IMR-90 (cell line): ENCODE results near the gene CHD6. TPM values are rescaled to one million over a fixed set of nuclear protein-coding genes. Genes with fewer than 3 reads are reported as not detected.

Experiments
- ATAC-seq: fragments of 200-7000 bp; cut with Tn5 transposase; 2 replicates; pipeline ENCODE4 v1.9.1; 2020; ENCODE audit warnings: low read depth, mild to moderate bottlenecking, moderate library complexity
- BruUV-seq: library from RNA; stranded (reverse); fragments of 400-500 nt; replicated peaks from 2 replicates; lab custom pipeline; 2021; lab: Mats Ljungman, UMichigan
- CTCF ChIA-PET: fragments of 300-600 bp; formaldehyde crosslinking; extraction: SDS; loops from one replicate; lab custom pipeline; 2021; ENCODE audit warnings: antibody characterized with exemption; lab: Yijun Ruan, JAX
- POLR2A ChIA-PET: fragments of 300-600 bp; sonication (Branson Sonifier 250); formaldehyde crosslinking; loops from one replicate; lab custom pipeline; 2022; ENCODE audit warnings: antibody characterized with exemption; ENCODE audit not compliant: unreplicated experiment; lab: Charles Lee
- DNase-seq: peaks from one replicate; pipeline ENCODE4 v3.0.0; 2013
- H2AFZ ChIP-seq: replicated peaks from 2 replicates; pipeline ENCODE3; 2013; ENCODE audit warnings: low read length, mild to moderate bottlenecking; ENCODE audit not compliant: poor library complexity
- H2AK5ac ChIP-seq: 2 replicates; pipeline ENCODE4 v1.6.1; 2013; ENCODE audit warnings: low read depth, low read length, inconsistent platforms
- H2AK9ac ChIP-seq: replicated peaks from 2 replicates; pipeline ENCODE3; 2013; ENCODE audit warnings: mild to moderate bottlenecking, low read depth, low read length, moderate library complexity; ENCODE audit not compliant: poor library complexity
- H2BK120ac ChIP-seq: 2 replicates; pipeline ENCODE4 v1.6.1; 2013; ENCODE audit warnings: low read depth, low read length, inconsistent platforms
- H2BK15ac ChIP-seq: 3 replicates; pipeline ENCODE4 v1.6.1; 2013; ENCODE audit warnings: low read depth, low read length, inconsistent platforms
- H2BK20ac ChIP-seq: 2 replicates; pipeline ENCODE4 v1.6.1; 2013; ENCODE audit warnings: low read depth, mild to moderate bottlenecking, inconsistent platforms, low read length, moderate library complexity
- H2BK5ac ChIP-seq: 2 replicates; pipeline ENCODE4 v1.6.1; 2013; ENCODE audit warnings: mild to moderate bottlenecking, low read depth, low read length, inconsistent platforms; ENCODE audit not compliant: poor library complexity, severe bottlenecking
- H3K14ac ChIP-seq: replicated peaks from 2 replicates; pipeline ENCODE4 v1.6.1; 2013; ENCODE audit warnings: low read depth, low read length, inconsistent platforms
- H3K18ac ChIP-seq: 2 replicates; pipeline ENCODE4 v1.6.1; 2013; ENCODE audit warnings: low read depth, low read length, control low read depth
- H3K23ac ChIP-seq: 2 replicates; pipeline ENCODE4 v1.6.1; 2013; ENCODE audit warnings: low read depth, low read length, inconsistent platforms
- H3K27ac ChIP-seq: 2 replicates; pipeline ENCODE4 v1.5.1; 2013; ENCODE audit warnings: mild to moderate bottlenecking, control low read depth, low read length; ENCODE audit not compliant: insufficient read depth
- H3K27me3 ChIP-seq: 2 replicates; pipeline ENCODE4 v1.6.1; 2013; ENCODE audit warnings: low read length; ENCODE audit not compliant: control insufficient read depth, insufficient read depth
- H3K36me3 ChIP-seq: 2 replicates; pipeline ENCODE4 v1.6.1; 2013; ENCODE audit warnings: low read length, mixed read lengths; ENCODE audit not compliant: control insufficient read depth, insufficient read depth
- H3K4ac ChIP-seq: 2 replicates; pipeline ENCODE4 v1.6.1; 2013; ENCODE audit warnings: low read depth, low read length, inconsistent platforms
- H3K4me1 ChIP-seq: 2 replicates; pipeline ENCODE4 v1.6.1; 2013; ENCODE audit warnings: low read length, mixed read lengths; ENCODE audit not compliant: control insufficient read depth, insufficient read depth
- H3K4me2 ChIP-seq: 2 replicates; pipeline ENCODE4 v1.6.1; 2013; ENCODE audit warnings: low read depth, mild to moderate bottlenecking, control low read depth, low read length, moderate library complexity
- H3K4me3 ChIP-seq: 2 replicates; pipeline ENCODE4 v1.5.1; 2013; ENCODE audit warnings: low read depth, mild to moderate bottlenecking, control low read depth, low read length, moderate library complexity; ENCODE audit not compliant: insufficient read depth
- H3K56ac ChIP-seq: 2 replicates; pipeline ENCODE4 v1.6.1; 2013; ENCODE audit warnings: low read length, inconsistent platforms; ENCODE audit not compliant: insufficient read depth; ENCODE audit errors: extremely low read depth
- H3K79me1 ChIP-seq, 2 experiments: 2 replicates each; pipeline ENCODE4 v1.6.1; 2013; ENCODE audit warnings: low read length in 2 of 2, inconsistent platforms in 1 of 2, low read depth in 1 of 2
- H3K9ac ChIP-seq: 2 replicates; pipeline ENCODE4 v1.6.1; 2013; ENCODE audit warnings: low read depth, low read length, control low read depth
- H3K9me1 ChIP-seq: 2 replicates; pipeline ENCODE4 v1.6.1; 2013; ENCODE audit warnings: low read length, inconsistent platforms; ENCODE audit not compliant: insufficient read depth
- H3K9me3 ChIP-seq: 2 replicates; pipeline ENCODE4 v1.6.1; 2013; ENCODE audit warnings: low read length; ENCODE audit not compliant: control insufficient read depth, insufficient read depth
- H4K20me1 ChIP-seq: 2 replicates; pipeline ENCODE4 v1.6.1; 2013; ENCODE audit warnings: low read length, inconsistent platforms; ENCODE audit not compliant: insufficient read depth
- H4K5ac ChIP-seq: 2 replicates; pipeline ENCODE4 v1.6.1; 2013; ENCODE audit warnings: mild to moderate bottlenecking, low read depth, low read length, control low read depth
- H4K8ac ChIP-seq, 2 experiments: 2 replicates each; pipeline ENCODE4 v1.6.1; 2013; ENCODE audit warnings: low read depth in 2 of 2, low read length in 2 of 2, control low read depth in 1 of 2, inconsistent platforms in 1 of 2
- H4K91ac ChIP-seq: 2 replicates; pipeline ENCODE4 v1.6.1; 2013; ENCODE audit warnings: low read depth, low read length, inconsistent platforms; ENCODE audit not compliant: insufficient read depth
- BHLHE40 ChIP-seq: fragments of 150-350 bp; IDR thresholded peaks from 2 replicates; pipeline ENCODE4 v1.6.1; 2016; ENCODE audit warnings: mild to moderate bottlenecking, low read depth, low read length
- CEBPB ChIP-seq: IDR thresholded peaks from 2 replicates; pipeline ENCODE4 v1.6.1; 2012; ENCODE audit warnings: low read depth, low read length, improper control_type of control experiment
- CHD1 ChIP-seq: IDR thresholded peaks from 2 replicates; pipeline ENCODE4 v1.6.1; 2012; ENCODE audit warnings: low read depth, low read length, improper control_type of control experiment
- CTCF ChIP-seq: conservative IDR thresholded peaks from 2 replicates; pipeline ENCODE4 v1.5.1; 2012; ENCODE audit warnings: mild to moderate bottlenecking, low read depth, low read length, improper control_type of control experiment
- ELK1 ChIP-seq: fragments of 150-350 bp; IDR thresholded peaks from 2 replicates; pipeline ENCODE4 v1.6.1; 2016; ENCODE audit warnings: low read depth, mild to moderate bottlenecking, low read length, moderate library complexity, borderline replicate concordance
- FOS ChIP-seq: fragments of 150-350 bp; IDR thresholded peaks from 2 replicates; pipeline ENCODE4 v1.6.1; 2016; ENCODE audit warnings: low read depth, low read length
- MAFK ChIP-seq: IDR thresholded peaks from 2 replicates; pipeline ENCODE4 v1.6.1; 2012; ENCODE audit warnings: low read depth, low read length, improper control_type of control experiment
- MAZ ChIP-seq: IDR thresholded peaks from 2 replicates; pipeline ENCODE4 v1.6.1; 2012; ENCODE audit warnings: low read depth, mild to moderate bottlenecking, low read length, improper control_type of control experiment, moderate library complexity, borderline replicate concordance
- MXI1 ChIP-seq: IDR thresholded peaks from 2 replicates; pipeline ENCODE4 v1.6.1; 2012; ENCODE audit warnings: low read depth, mild to moderate bottlenecking, low read length, moderate library complexity, borderline replicate concordance
- NFE2L2 ChIP-seq: fragments of 150-350 bp; IDR thresholded peaks from 2 replicates; pipeline ENCODE4 v1.6.1; 2016; ENCODE audit warnings: low read depth, mild to moderate bottlenecking, low read length
- POLR2A ChIP-seq: IDR thresholded peaks from 2 replicates; pipeline ENCODE4 v1.6.1; 2012; ENCODE audit warnings: mild to moderate bottlenecking, low read depth, low read length
- RAD21 ChIP-seq: IDR thresholded peaks from 2 replicates; pipeline ENCODE4 v1.6.1; 2012; ENCODE audit warnings: low read length, improper control_type of control experiment
- RCOR1 ChIP-seq: IDR thresholded peaks from 2 replicates; pipeline ENCODE4 v1.6.1; 2012; ENCODE audit warnings: mild to moderate bottlenecking, low read length, improper control_type of control experiment; ENCODE audit not compliant: insufficient replicate concordance
- RFX5 ChIP-seq: IDR thresholded peaks from 2 replicates; pipeline ENCODE4 v1.8.0; 2012; ENCODE audit warnings: low read depth, mild to moderate bottlenecking, low read length, moderate library complexity
- SMC3 ChIP-seq: fragments of 150-350 bp; IDR thresholded peaks from 2 replicates; pipeline ENCODE4 v1.6.1; 2016; ENCODE audit warnings: low read depth, mild to moderate bottlenecking, antibody characterized with exemption, low read length, moderate library complexity
- USF2 ChIP-seq: fragments of 150-350 bp; IDR thresholded peaks from 2 replicates; pipeline ENCODE4 v1.6.1; 2017; ENCODE audit warnings: mild to moderate bottlenecking, antibody characterized with exemption, low read length, low read depth
- WGBS, 2 experiments: methylation state at CpG; one replicate each; pipeline versions ENCODE4 v1.1.5 to v1.1.7; 2013; ENCODE audit warnings: missing lambda C conversion rate in 2 of 2; ENCODE audit not compliant: insufficient read length in 1 of 2; ENCODE audit errors: extremely low coverage in 2 of 2; 5-methylcytosine and 5-hydroxymethylcytosine counted together
- dilution Hi-C: fragments of 300-500 bp; cut with HindIII; formaldehyde crosslinking; loops from one replicate; pipeline ENCODE4 v1.14.3; 2018; ENCODE audit warnings: low sequenced_read_pairs; ENCODE audit not compliant: unreplicated experiment
- in situ Hi-C: fragments of 300-500 bp; cut with MboI; formaldehyde crosslinking; loops from 3 replicates; pipeline ENCODE4 v1.14.3; 2019; ENCODE audit warnings: low sequenced_read_pairs, inconsistent platforms, mixed read lengths
- intact Hi-C: fragments of 100-400 bp; cut with micrococcal nuclease; formaldehyde crosslinking; loops from 2 replicates; pipeline ENCODE4 v1.10.0; 2022
- polyA plus RNA-seq, 3 experiments: library from polyadenylated mRNA; depleted of rRNA; stranded (reverse); fragments of >200 nt; gene quantifications; 2 replicates each; pipeline ENCODE4 v1.2.3, GENCODE V29; 2012; ENCODE audit warnings: low replicate concordance in 1 of 3
- total RNA-seq: library from RNA; depleted of rRNA; stranded (reverse); fragments of >200 nt; gene quantifications from 2 replicates; pipeline ENCODE4 v1.2.3, GENCODE V29; 2012

Gene CHD6
- total and polyA plus RNA-seq, 2 of the 4 experiments (the other 2 are of a cell fraction), result 8.8 to 26.7 TPM

GRCh38 chr20:41355192-41355591, 263.0 kb downstream of the CHD6 start:
- no peak overlapping the region for H3K4me3 ChIP-seq
- H3K79me1 ChIP-seq, result no peaks in the 10 kb centered on the region
- BruUV-seq, result no TSS peak
- H2BK15ac ChIP-seq, result no peak overlapping the region
- no peak overlapping the region for H4K91ac ChIP-seq
- no peaks in the 10 kb centered on the region for H3K4me1 ChIP-seq
- intact Hi-C loops (no loop called here), in situ Hi-C loops (no loop called here), dilution Hi-C loops (no loop called here)
- no peak overlapping the region for H4K5ac ChIP-seq
- no peak overlapping the region for H3K27ac ChIP-seq
- ChIA-PET POLR2A (no interaction called here), CTCF (no interaction called here)
- no peak overlapping the region for H2AK5ac ChIP-seq
- no peaks in the 10 kb centered on the region for H3K9me1 ChIP-seq
- no peaks in the 10 kb centered on the region for H3K9me3 ChIP-seq
- no peak overlapping the region for H3K14ac ChIP-seq
- H2BK5ac ChIP-seq, result no peak overlapping the region
- WGBS, 2 experiments, result 93% methylated on average over 2 of the region's 3 CpGs; no CpG with 5 or more reads in 1 of the 2 experiments
- H3K27me3 ChIP-seq, result no peaks in the 10 kb centered on the region
- no peaks in the 10 kb centered on the region; the same call in 1 of the 2 replicates for H3K36me3 ChIP-seq
- no peak overlapping the region for H3K4me2 ChIP-seq
- H3K9ac ChIP-seq, result no peak overlapping the region
- H4K20me1 ChIP-seq, result no peaks in the 10 kb centered on the region
- no peak overlapping the region for H3K18ac ChIP-seq
- DNase-seq, result no peak
- H3K4ac ChIP-seq, result no peak overlapping the region
- no peak overlapping the region for H3K56ac ChIP-seq
- TF ChIP-seq CTCF (no peak), RCOR1 (no peak), CHD1 (no peak), SMC3 (no peak), MAFK (no peak), POLR2A (no peak), RFX5 (no peak), BHLHE40 (no peak), CEBPB (no peak), RAD21 (no peak), NFE2L2 (no peak), FOS (no peak), MXI1 (no peak), ELK1 (no peak), USF2 (no peak), MAZ (no peak)
- H2BK20ac ChIP-seq, result no peak overlapping the region
- ATAC-seq, result no peak
- no peak overlapping the region for H4K8ac ChIP-seq
- no peak overlapping the region for H3K23ac ChIP-seq
- no peak overlapping the region for H2AK9ac ChIP-seq
- H2AFZ ChIP-seq, result no peak overlapping the region
- H2BK120ac ChIP-seq, result no peak overlapping the region
